Activated naive CD8-positive, alpha-beta T cell treated with anti-CD3 and anti-CD28 coated beads for 36 hours (primary cell): ENCODE measurements around the gene DDX23. TPM values are rescaled to one million over a fixed set of nuclear protein-coding genes. Genes with fewer than 3 reads are reported as not detected.
"Not testable (repeated sequence)": the region's sequence is repeated elsewhere in the genome, so short reads cannot be mapped to it uniquely, and the experiment has no call there.

Experiments used
- DNase-seq: peaks from one replicate; pipeline ENCODE4 v3.0.0; 2021
- H3K27ac Mint-ChIP-seq: one replicate; pipeline ENCODE4 v1.8.0; 2022; ENCODE audit warnings: mild to moderate bottlenecking, moderate library complexity, mixed read lengths
- H3K27me3 Mint-ChIP-seq: one replicate; pipeline ENCODE4 v1.8.0; 2022; ENCODE audit warnings: mild to moderate bottlenecking, mixed read lengths
- H3K36me3 Mint-ChIP-seq: one replicate; pipeline ENCODE4 v1.8.0; 2021; ENCODE audit warnings: mild to moderate bottlenecking, mixed read lengths
- H3K4me1 Mint-ChIP-seq: one replicate; pipeline ENCODE4 v1.8.0; 2021; ENCODE audit warnings: mixed read lengths
- H3K4me3 Mint-ChIP-seq: one replicate; pipeline ENCODE4 v1.8.0; 2022; ENCODE audit warnings: mild to moderate bottlenecking, moderate library complexity, mixed read lengths
- H3K9me3 Mint-ChIP-seq: one replicate; pipeline ENCODE4 v1.8.0; 2022; ENCODE audit warnings: mixed read lengths
- total RNA-seq, 2 experiments: library from RNA; stranded (reverse); gene quantifications; one replicate each; pipeline ENCODE4 v1.2.3, GENCODE V29; 2021

DDX23 gene
- total RNA-seq: 100 to 1,000 TPM; 123 to 129 TPM

GRCh38 chr12:48851883-48852733, at the start of gene DDX23:
Gene DDX23 (minus strand): TSS chr12:48852163. CDS start chr12:48845782, 6,381 bp downstream.
- DNase-seq: peak; percentile 94
- Mint-ChIP-seq H3K9me3 (no peaks in the 10 kb centered on the region), H3K27ac (peak within 1 kb of the TSS; percentile 93), H3K4me3 (peak within 1 kb of the TSS; percentile 94), H3K4me1 (peaks cover 28% of the 10 kb centered on the region), H3K27me3 (no peaks in the 10 kb centered on the region), H3K36me3 (peaks cover 17% of the 10 kb centered on the region)

- no peaks in the 10 kb centered on the region for H3K9me3 Mint-ChIP-seq
- DNase-seq: no peak
- H3K4me1 Mint-ChIP-seq: peaks cover 7% of the 10 kb centered on the region
- no peaks in the 10 kb centered on the region for H3K36me3 Mint-ChIP-seq
- peaks cover 5% of the 10 kb centered on the region for H3K27me3 Mint-ChIP-seq
- H3K4me3 Mint-ChIP-seq: no peak overlapping the region
- no peak overlapping the region for H3K27ac Mint-ChIP-seq
Measured at GRCh38 chr12:48901278-48901677, 49.3 kb upstream of the DDX23 start.

- Mint-ChIP-seq H3K36me3 (no peaks in the 10 kb centered on the region), H3K4me3 (no peak overlapping the region), H3K27ac (no peak overlapping the region), H3K9me3 (no peaks in the 10 kb centered on the region), H3K27me3 (peaks cover 8% of the 10 kb centered on the region), H3K4me1 (peaks cover 7% of the 10 kb centered on the region)
- DNase-seq: no peak
Measured at GRCh38 chr12:48899651-48900050, 47.7 kb upstream of the DDX23 start.

GRCh38 chr12:48894271-48894670, 42.3 kb upstream of the DDX23 start:
- H3K27ac Mint-ChIP-seq: no peak overlapping the region
- H3K36me3 Mint-ChIP-seq: no peaks in the 10 kb centered on the region
- DNase-seq: no peak
- H3K27me3 Mint-ChIP-seq: peaks cover 34% of the 10 kb centered on the region
- no peaks in the 10 kb centered on the region for H3K9me3 Mint-ChIP-seq
- no peak overlapping the region for H3K4me3 Mint-ChIP-seq
- peaks cover 6% of the 10 kb centered on the region for H3K4me1 Mint-ChIP-seq

- DNase-seq: peak; percentile 79
- Mint-ChIP-seq H3K27ac (no peak overlapping the region), H3K36me3 (no peaks in the 10 kb centered on the region), H3K27me3 (peaks cover 28% of the 10 kb centered on the region), H3K4me1 (peaks cover 6% of the 10 kb centered on the region), H3K4me3 (no peak overlapping the region), H3K9me3 (no peaks in the 10 kb centered on the region)
Measured at GRCh38 chr12:48890657-48891418, 38.9 kb upstream of the DDX23 start.

GRCh38 chr12:48889679-48890078, 37.7 kb upstream of the DDX23 start:
- Mint-ChIP-seq H3K36me3 (no peaks in the 10 kb centered on the region), H3K9me3 (no peaks in the 10 kb centered on the region), H3K4me1 (peaks cover 6% of the 10 kb centered on the region), H3K27ac (no peak overlapping the region), H3K4me3 (no peak overlapping the region), H3K27me3 (peaks cover 26% of the 10 kb centered on the region)
- DNase-seq: no peak

- no peak for DNase-seq
- H3K27ac Mint-ChIP-seq: no peak overlapping the region
- no peaks in the 10 kb centered on the region for H3K9me3 Mint-ChIP-seq
- H3K36me3 Mint-ChIP-seq: no peaks in the 10 kb centered on the region
- H3K4me3 Mint-ChIP-seq: no peak overlapping the region
- H3K27me3 Mint-ChIP-seq: peaks cover 28% of the 10 kb centered on the region
- H3K4me1 Mint-ChIP-seq: peaks cover 4% of the 10 kb centered on the region
Measured at GRCh38 chr12:48883305-48884161, 31.6 kb upstream of the DDX23 start.

- Mint-ChIP-seq H3K4me1 (peaks cover 4% of the 10 kb centered on the region), H3K9me3 (no peaks in the 10 kb centered on the region), H3K36me3 (no peaks in the 10 kb centered on the region), H3K27me3 (peaks cover 28% of the 10 kb centered on the region), H3K4me3 (no peak overlapping the region), H3K27ac (no peak overlapping the region)
- no peak for DNase-seq
Measured at GRCh38 chr12:48882972-48883304, 31.0 kb upstream of the DDX23 start.

- Mint-ChIP-seq H3K4me1 (peaks cover 4% of the 10 kb centered on the region), H3K36me3 (no peaks in the 10 kb centered on the region), H3K27ac (no peak overlapping the region), H3K4me3 (no peak overlapping the region), H3K9me3 (no peaks in the 10 kb centered on the region), H3K27me3 (peaks cover 28% of the 10 kb centered on the region)
- DNase-seq: no peak
Measured at GRCh38 chr12:48882315-48882687, 30.3 kb upstream of the DDX23 start.

GRCh38 chr12:48881686-48882314, 29.8 kb upstream of the DDX23 start:
- no peaks in the 10 kb centered on the region for H3K36me3 Mint-ChIP-seq
- H3K4me1 Mint-ChIP-seq: peaks cover 4% of the 10 kb centered on the region
- peaks cover 28% of the 10 kb centered on the region for H3K27me3 Mint-ChIP-seq
- H3K4me3 Mint-ChIP-seq: no peak overlapping the region
- H3K9me3 Mint-ChIP-seq: no peaks in the 10 kb centered on the region
- no peak for DNase-seq
- H3K27ac Mint-ChIP-seq: no peak overlapping the region

- H3K36me3 Mint-ChIP-seq: no peaks in the 10 kb centered on the region
- no peak overlapping the region for H3K27ac Mint-ChIP-seq
- H3K4me1 Mint-ChIP-seq: peaks cover 4% of the 10 kb centered on the region
- no peak overlapping the region for H3K4me3 Mint-ChIP-seq
- DNase-seq: no peak
- H3K9me3 Mint-ChIP-seq: no peaks in the 10 kb centered on the region
- peaks cover 28% of the 10 kb centered on the region for H3K27me3 Mint-ChIP-seq
Measured at GRCh38 chr12:48880647-48881046, 28.7 kb upstream of the DDX23 start.

GRCh38 chr12:48878548-48878947, 26.6 kb upstream of the DDX23 start:
- no peaks in the 10 kb centered on the region for H3K9me3 Mint-ChIP-seq
- H3K36me3 Mint-ChIP-seq: no peaks in the 10 kb centered on the region
- no peak overlapping the region for H3K4me3 Mint-ChIP-seq
- no peak for DNase-seq
- H3K27me3 Mint-ChIP-seq: peaks cover 28% of the 10 kb centered on the region
- H3K27ac Mint-ChIP-seq: no peak overlapping the region
- peaks cover 4% of the 10 kb centered on the region for H3K4me1 Mint-ChIP-seq

GRCh38 chr12:48875944-48876515, 24.1 kb upstream of the DDX23 start:
- Mint-ChIP-seq H3K4me1 (no peaks in the 10 kb centered on the region), H3K9me3 (no peaks in the 10 kb centered on the region), H3K27ac (no peak overlapping the region), H3K27me3 (peaks cover 13% of the 10 kb centered on the region), H3K36me3 (no peaks in the 10 kb centered on the region), H3K4me3 (no peak overlapping the region)
- no peak for DNase-seq

GRCh38 chr12:48873534-48873933, 21.6 kb upstream of the DDX23 start:
- H3K36me3 Mint-ChIP-seq, DNase-seq, H3K4me1 Mint-ChIP-seq: not testable (repeated sequence)

More at GRCh38 chr12:48873534-48873933, 21.6 kb upstream of the DDX23 start:
- H3K27ac Mint-ChIP-seq, H3K27me3 Mint-ChIP-seq, H3K4me3 Mint-ChIP-seq, H3K9me3 Mint-ChIP-seq: not testable (repeated sequence)
